Measurements from ENCODE around the gene FOXS1. TPM values are rescaled to one million over a fixed set of nuclear protein-coding genes. Genes with fewer than 3 reads are reported as not detected.

FOXS1 gene
- total RNA-seq, 1 donor from 2014 or later: 5.9 TPM

GRCh38 chr20:31846793-31847138 lies 1.4 kb upstream of the FOXS1 start:
- Histone ChIP-seq H3K4me3 (ENCODE audit: low read depth, low read length) (no peak overlapping the region), H3K36me3 (ENCODE audit: control insufficient read depth, insufficient read depth, low read length) (no peaks in the 10 kb centered on the region), H3K27me3 (ENCODE audit: control insufficient read depth, insufficient read depth, low read length) (peaks cover 34% of the 10 kb centered on the region)
- no peak for TF ChIP-seq CTCF (IDR thresholded peaks at IDR 0.05; ENCODE audit: insufficient read depth, low read length, poor library complexity, severe bottlenecking)
- no peak for DNase-seq (ENCODE audit: low read depth)

- DNase-seq (ENCODE audit: low read depth): no peak
- no peak overlapping the region for H3K4me3 ChIP-seq (ENCODE audit: low read depth, low read length)
- no peak for TF ChIP-seq CTCF (IDR thresholded peaks at IDR 0.05; ENCODE audit: insufficient read depth, low read length, poor library complexity, severe bottlenecking)
- H3K36me3 ChIP-seq (ENCODE audit: control insufficient read depth, insufficient read depth, low read length): no peaks in the 10 kb centered on the region
- peaks cover 16% of the 10 kb centered on the region for H3K27me3 ChIP-seq (ENCODE audit: control insufficient read depth, insufficient read depth, low read length)
Observed at GRCh38 chr20:31844737-31845299, 586 bp downstream of the FOXS1 start.

DNA sequence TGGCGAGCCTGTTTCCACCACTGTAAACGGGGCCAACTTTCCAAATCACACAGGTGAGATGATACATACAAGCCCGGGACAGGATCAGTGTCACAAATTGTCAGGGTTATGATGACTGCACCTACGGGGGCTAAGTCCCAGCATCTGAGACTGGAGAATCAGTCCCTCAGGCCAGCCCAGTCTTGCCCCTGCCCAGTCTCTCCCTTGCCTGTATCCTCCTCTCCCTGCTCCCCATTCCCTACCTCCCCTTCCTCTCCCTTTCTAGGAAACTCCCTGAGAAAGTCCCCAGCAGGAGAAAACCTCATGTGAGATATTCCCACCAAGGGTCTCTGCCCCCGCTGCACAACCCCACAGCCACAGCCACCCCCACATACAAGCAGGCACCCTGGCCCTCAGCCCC lies 1.5 kb downstream of the FOXS1 start:
- peaks cover 7% of the 10 kb centered on the region for H3K27me3 ChIP-seq (ENCODE audit: control insufficient read depth, insufficient read depth, low read length)
- no peak for DNase-seq (ENCODE audit: low read depth)
- no peak for TF ChIP-seq CTCF (IDR thresholded peaks at IDR 0.05; ENCODE audit: insufficient read depth, low read length, poor library complexity, severe bottlenecking)
- no peaks in the 10 kb centered on the region for H3K36me3 ChIP-seq (ENCODE audit: control insufficient read depth, insufficient read depth, low read length)
- no peak overlapping the region for H3K4me3 ChIP-seq (ENCODE audit: low read depth, low read length)

DNA sequence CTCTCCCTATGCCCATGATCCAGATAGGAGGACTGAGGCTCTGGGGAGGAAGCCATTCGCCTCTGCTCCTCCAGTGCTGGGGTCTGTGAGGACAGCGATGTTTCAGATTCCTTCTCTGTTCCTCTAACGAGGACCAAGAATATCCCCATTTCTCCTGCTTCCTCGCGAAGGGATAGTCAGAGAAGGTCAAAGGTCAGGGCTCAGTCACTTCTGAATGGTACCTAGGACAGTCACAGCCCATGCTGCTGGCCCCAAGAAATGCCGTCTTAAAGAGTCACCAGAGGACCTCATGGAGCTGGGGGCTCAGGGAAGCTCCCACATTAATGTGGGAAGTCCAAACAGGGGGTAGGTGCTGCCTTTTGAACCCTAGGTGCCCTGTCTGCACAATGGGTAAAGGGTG lies 2.1 kb downstream of the FOXS1 start:
- Histone ChIP-seq H3K27me3 (ENCODE audit: control insufficient read depth, insufficient read depth, low read length) (peaks cover under 1% of the 10 kb centered on the region), H3K4me3 (ENCODE audit: low read depth, low read length) (no peak overlapping the region), H3K36me3 (ENCODE audit: control insufficient read depth, insufficient read depth, low read length) (no peaks in the 10 kb centered on the region)
- TF ChIP-seq CTCF (IDR thresholded peaks at IDR 0.05; ENCODE audit: insufficient read depth, low read length, poor library complexity, severe bottlenecking): no peak
- no peak for DNase-seq (ENCODE audit: low read depth)

DNA sequence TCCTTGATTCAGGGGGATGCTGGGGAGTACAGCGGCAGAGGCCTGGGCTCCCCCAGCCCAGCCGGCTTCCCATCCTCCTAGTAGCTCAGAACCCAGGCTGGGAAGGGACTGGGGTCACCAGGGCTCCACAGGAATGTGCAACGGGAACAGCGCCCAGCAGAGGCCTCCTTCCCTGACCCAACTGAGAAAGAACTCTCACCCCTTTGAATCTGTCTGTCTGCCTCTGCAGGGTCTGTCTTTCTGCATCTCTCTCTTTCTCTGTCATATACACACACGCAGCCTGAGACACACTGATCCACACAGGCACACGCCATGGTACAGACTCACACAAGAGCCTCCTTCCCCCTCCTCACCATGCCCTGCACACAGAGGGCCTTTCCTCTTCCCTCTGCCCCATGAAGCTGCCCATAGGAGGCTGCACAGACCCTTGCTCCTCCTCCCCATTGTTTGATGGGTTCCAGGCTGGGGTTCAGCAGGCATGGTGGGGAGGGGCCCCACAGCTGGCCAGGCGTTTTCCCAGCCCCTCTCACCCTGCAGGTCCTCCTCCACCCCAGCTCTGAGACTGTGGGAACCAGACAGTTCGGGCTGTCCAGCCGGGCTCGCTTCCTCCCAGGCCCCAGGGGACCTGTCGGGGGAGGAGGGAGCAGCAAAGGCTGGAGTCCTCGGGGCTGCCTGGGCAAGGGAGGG lies 2.8 kb downstream of the FOXS1 start:
- Histone ChIP-seq H3K4me3 (ENCODE audit: low read depth, low read length) (no peak overlapping the region), H3K36me3 (ENCODE audit: control insufficient read depth, insufficient read depth, low read length) (no peaks in the 10 kb centered on the region), H3K27me3 (ENCODE audit: control insufficient read depth, insufficient read depth, low read length) (no peaks in the 10 kb centered on the region)
- no peak for TF ChIP-seq CTCF (IDR thresholded peaks at IDR 0.05; ENCODE audit: insufficient read depth, low read length, poor library complexity, severe bottlenecking)
- no peak for DNase-seq (ENCODE audit: low read depth)

DNA sequence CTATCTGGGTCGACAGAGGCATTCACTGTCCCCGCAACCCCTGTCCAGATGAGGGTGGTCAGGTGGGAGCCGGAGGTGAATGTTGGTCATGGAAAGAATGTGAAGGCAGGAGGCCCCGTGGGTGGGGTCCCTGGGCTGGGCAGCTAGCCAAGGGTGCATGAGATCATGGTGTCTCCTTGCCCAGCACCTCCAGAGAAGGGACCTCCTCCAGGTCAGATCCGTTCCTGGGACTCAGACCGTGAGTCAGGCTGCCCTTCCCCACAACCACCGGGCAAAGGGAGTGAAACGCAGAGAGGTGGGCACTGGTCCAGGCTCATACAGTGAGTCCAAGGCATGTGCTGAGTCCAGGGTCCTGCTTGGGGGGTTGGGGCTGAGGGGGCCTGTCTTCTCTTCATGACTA lies 3.5 kb downstream of the FOXS1 start:
- no peak overlapping the region for H3K4me3 ChIP-seq (ENCODE audit: low read depth, low read length)
- no peak for TF ChIP-seq CTCF (IDR thresholded peaks at IDR 0.05; ENCODE audit: insufficient read depth, low read length, poor library complexity, severe bottlenecking)
- no peaks in the 10 kb centered on the region for H3K27me3 ChIP-seq (ENCODE audit: control insufficient read depth, insufficient read depth, low read length)
- no peaks in the 10 kb centered on the region for H3K36me3 ChIP-seq (ENCODE audit: control insufficient read depth, insufficient read depth, low read length)
- DNase-seq (ENCODE audit: low read depth): peak; percentile 85
